HL-60 (cell line): Measurements from ENCODE around the gene ZDHHC12.

Experiments used
- TF ChIP-seq, protein P1 (sequence below): IDR thresholded peaks from one replicate; pipeline ENCODE4 v1.5.1; 2011; ENCODE audit warnings: low read length, control low read depth, inconsistent platforms; ENCODE audit not compliant: insufficient read depth
- TF ChIP-seq, protein P2 (sequence below): IDR thresholded peaks from 2 replicates; pipeline ENCODE4 v1.6.1; 2012; ENCODE audit warnings: low read depth; ENCODE audit not compliant: insufficient replicate concordance

DNA sequence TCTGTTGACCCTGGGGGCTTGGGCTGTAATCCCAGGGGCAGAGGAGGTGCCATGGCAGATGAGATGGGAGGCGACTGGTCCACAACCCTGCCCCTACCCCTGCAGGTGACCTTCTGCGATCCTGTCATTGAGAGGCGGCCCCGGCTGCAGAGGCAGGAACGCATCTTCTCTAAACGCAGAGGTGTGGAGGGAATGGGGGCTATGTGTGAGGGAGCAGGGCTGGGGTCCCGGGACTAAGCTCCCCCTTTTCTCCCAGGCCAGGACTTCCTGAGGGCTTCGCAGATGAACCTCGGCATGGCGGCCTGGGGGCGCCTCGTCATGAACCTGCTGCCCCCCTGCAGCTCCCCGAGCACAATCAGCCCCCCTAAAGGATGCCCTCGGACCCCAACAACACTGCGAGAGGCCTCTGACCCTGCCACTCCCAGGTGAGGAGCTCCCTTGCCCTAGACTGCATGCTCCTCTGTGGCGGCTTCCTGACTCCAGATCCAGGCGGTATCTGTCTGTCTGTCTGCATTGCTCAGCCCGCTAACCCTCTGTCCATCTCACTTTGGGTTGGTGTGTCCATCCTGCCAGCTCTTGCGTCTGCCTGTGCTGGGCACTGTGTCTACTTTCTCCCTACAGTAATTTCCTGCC is 9.9 kb downstream of the ZDHHC12 start:
- TF ChIP-seq, protein P1, sequence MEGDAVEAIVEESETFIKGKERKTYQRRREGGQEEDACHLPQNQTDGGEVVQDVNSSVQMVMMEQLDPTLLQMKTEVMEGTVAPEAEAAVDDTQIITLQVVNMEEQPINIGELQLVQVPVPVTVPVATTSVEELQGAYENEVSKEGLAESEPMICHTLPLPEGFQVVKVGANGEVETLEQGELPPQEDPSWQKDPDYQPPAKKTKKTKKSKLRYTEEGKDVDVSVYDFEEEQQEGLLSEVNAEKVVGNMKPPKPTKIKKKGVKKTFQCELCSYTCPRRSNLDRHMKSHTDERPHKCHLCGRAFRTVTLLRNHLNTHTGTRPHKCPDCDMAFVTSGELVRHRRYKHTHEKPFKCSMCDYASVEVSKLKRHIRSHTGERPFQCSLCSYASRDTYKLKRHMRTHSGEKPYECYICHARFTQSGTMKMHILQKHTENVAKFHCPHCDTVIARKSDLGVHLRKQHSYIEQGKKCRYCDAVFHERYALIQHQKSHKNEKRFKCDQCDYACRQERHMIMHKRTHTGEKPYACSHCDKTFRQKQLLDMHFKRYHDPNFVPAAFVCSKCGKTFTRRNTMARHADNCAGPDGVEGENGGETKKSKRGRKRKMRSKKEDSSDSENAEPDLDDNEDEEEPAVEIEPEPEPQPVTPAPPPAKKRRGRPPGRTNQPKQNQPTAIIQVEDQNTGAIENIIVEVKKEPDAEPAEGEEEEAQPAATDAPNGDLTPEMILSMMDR: no peak
- TF ChIP-seq, protein P2, sequence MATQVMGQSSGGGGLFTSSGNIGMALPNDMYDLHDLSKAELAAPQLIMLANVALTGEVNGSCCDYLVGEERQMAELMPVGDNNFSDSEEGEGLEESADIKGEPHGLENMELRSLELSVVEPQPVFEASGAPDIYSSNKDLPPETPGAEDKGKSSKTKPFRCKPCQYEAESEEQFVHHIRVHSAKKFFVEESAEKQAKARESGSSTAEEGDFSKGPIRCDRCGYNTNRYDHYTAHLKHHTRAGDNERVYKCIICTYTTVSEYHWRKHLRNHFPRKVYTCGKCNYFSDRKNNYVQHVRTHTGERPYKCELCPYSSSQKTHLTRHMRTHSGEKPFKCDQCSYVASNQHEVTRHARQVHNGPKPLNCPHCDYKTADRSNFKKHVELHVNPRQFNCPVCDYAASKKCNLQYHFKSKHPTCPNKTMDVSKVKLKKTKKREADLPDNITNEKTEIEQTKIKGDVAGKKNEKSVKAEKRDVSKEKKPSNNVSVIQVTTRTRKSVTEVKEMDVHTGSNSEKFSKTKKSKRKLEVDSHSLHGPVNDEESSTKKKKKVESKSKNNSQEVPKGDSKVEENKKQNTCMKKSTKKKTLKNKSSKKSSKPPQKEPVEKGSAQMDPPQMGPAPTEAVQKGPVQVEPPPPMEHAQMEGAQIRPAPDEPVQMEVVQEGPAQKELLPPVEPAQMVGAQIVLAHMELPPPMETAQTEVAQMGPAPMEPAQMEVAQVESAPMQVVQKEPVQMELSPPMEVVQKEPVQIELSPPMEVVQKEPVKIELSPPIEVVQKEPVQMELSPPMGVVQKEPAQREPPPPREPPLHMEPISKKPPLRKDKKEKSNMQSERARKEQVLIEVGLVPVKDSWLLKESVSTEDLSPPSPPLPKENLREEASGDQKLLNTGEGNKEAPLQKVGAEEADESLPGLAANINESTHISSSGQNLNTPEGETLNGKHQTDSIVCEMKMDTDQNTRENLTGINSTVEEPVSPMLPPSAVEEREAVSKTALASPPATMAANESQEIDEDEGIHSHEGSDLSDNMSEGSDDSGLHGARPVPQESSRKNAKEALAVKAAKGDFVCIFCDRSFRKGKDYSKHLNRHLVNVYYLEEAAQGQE: no peak
